GM19239 (cell line): ENCODE data around the gene TEAD1.

Experiments used
- DNase-seq: peaks from one replicate; pipeline ENCODE4 v3.0.0; 2011; ENCODE audit warnings: low spot score; ENCODE audit not compliant: insufficient read length
- FAIRE-seq: peaks from 2 replicates; lab custom pipeline; 2011; peaks lifted over from hg19 to GRCh38; lab: Jason Lieb, UNC

TEAD1 gene

GRCh38 chr11:12727563-12728211 is 53.5 kb downstream of the TEAD1 start:
- FAIRE-seq = no peak
- DNase-seq = no peak

GRCh38 chr11:12728417-12728816 is 54.2 kb downstream of the TEAD1 start:
- no peak for FAIRE-seq
- no peak for DNase-seq

GRCh38 chr11:12729941-12730340 is 55.7 kb downstream of the TEAD1 start:
- FAIRE-seq = no peak
- DNase-seq = no peak

DNA sequence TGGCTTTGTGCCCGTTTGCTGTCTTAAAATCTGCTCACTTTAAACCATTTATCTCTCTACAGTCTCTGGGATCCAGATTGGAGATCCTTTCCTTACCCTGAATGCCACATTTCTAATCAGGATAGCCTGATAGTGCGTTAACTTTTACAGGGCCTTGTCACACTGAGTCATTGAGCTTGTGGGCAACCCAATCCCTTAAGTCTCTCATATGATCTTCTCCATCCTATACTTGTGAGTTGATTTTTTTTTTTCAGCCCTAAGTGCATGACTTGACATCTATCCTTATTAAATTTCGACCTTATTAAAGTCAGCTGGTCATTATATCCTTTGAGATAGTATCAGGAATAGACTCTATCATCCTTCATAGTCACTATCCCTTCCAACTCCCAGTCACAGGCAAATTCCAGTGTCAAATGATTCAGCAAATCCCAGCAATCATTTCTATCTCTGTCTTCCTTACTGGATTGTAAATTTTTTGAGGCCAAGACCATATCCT is 57.7 kb downstream of the TEAD1 start:
- no peak for DNase-seq
- FAIRE-seq = no peak

GRCh38 chr11:12733091-12733490 is 58.9 kb downstream of the TEAD1 start:
- no peak for DNase-seq
- no peak for FAIRE-seq

- DNase-seq (no peak), FAIRE-seq (no peak)
These were observed 60.4 kb downstream of the TEAD1 start for GRCh38 chr11:12734625-12735024.

GRCh38 chr11:12735262-12735661 is 61.0 kb downstream of the TEAD1 start:
- FAIRE-seq (no peak), DNase-seq (no peak)

- DNase-seq = no peak
- no peak for FAIRE-seq
These were observed 62.8 kb downstream of the TEAD1 start for GRCh38 chr11:12737024-12737423.

- DNase-seq = no peak
- no peak for FAIRE-seq
These were observed 67.5 kb downstream of the TEAD1 start for GRCh38 chr11:12741671-12742216.

GRCh38 chr11:12743834-12744449 is 69.7 kb downstream of the TEAD1 start:
- DNase-seq = no peak
- no peak for FAIRE-seq

- FAIRE-seq = no peak
- no peak for DNase-seq
These were observed 70.7 kb downstream of the TEAD1 start for GRCh38 chr11:12744826-12745502.

- no peak for DNase-seq
- FAIRE-seq = no peak
These were observed 71.6 kb downstream of the TEAD1 start for GRCh38 chr11:12745787-12746186.

DNA sequence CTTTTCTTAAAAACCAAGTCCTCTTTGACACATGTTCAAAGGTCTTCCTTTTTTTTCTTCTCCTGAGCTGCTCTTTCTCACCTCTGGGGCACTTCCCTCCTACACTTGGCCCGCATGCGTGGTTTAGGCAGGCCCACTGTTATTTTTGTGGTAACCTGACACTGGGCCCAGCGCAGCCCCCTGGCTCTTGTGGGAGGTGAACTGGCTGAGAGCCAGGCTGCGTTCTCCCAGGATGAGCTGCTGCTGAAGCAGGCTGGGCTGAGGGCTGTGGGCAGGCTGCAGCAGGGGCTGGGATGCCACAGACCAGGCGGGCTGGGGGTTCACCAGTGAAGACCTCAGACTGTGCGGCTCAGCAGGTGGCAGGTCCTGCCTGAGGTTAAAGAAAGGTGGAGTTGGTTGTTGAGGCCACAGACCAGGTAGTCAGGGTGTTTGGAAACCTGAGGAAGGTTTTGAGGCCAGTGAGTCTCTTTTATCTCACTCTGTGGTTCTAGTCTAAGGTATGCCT is 72.4 kb downstream of the TEAD1 start:
- DNase-seq (no peak), FAIRE-seq (no peak)

- FAIRE-seq (no peak), DNase-seq (no peak)
These were observed 74.3 kb downstream of the TEAD1 start for GRCh38 chr11:12748561-12748960.

DNA sequence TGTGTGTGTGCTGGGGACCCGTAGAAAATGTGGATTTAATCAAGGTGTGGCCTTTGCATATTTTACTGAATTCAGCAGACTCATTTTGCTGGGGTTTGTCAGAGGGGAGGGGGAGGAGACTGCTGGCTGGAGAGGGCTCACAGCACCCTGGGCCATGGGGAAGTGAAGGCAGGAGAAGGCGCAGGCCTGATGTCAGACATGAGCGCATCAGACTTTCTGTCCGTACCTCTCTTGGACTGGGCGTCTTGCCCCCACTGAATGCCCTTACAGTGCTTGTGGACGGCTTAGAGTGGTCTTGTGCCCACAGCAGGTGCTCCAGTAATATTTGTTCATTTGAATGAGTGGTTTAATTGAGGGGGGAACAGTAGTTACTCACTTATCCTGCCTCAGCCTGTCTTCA is 75.2 kb downstream of the TEAD1 start:
- FAIRE-seq (no peak), DNase-seq (no peak)

GRCh38 chr11:12750181-12750580 is 76.0 kb downstream of the TEAD1 start:
- DNase-seq = no peak
- no peak for FAIRE-seq

DNA sequence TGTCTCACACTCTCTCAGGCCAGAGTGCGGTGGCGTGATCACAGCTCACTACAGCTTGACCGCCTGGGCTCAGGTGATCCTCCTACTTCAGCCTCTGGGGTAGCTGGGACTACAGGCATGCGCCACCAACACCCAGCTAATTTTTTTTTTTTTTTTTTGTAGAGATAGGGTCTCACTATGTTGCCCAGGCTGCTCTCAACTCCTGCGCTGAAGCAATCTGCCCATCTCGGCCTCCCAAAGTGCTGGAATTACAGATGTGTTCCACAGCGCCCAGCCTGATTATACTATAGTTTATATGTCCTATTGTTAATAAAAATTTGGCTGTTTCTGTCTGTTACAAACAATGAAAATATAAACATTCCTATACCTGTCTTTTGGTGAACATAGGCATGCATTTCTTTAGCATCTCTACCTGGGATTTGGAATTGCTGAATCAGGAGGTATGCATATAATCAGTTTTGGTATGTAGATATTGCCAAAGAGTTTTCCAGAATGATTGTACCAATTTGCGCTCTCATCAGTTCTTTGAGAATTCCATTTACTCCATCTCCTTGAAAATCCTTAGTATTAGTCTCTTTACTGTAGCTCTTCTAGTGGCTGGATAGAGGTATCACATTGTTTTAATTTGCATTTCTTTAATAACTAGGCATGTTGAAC is 78.8 kb downstream of the TEAD1 start:
- DNase-seq (no peak), FAIRE-seq (no peak)

- DNase-seq (no peak), FAIRE-seq (no peak)
These were observed 79.8 kb downstream of the TEAD1 start for GRCh38 chr11:12754021-12754420.

- no peak for DNase-seq
These were observed 80.5 kb downstream of the TEAD1 start for GRCh38 chr11:12754582-12755234.

More at GRCh38 chr11:12754582-12755234, 80.5 kb downstream of the TEAD1 start:
- no peak for FAIRE-seq
